BJ (cell line): ENCODE data around the gene ADIG. TPM values are rescaled to one million over a fixed set of nuclear protein-coding genes. Genes with fewer than 3 reads are reported as not detected.

ENCODE experiments used
- CTCF ChIA-PET: fragments of 350-600 bp; formaldehyde crosslinking; extraction: SDS; loops from one replicate; lab custom pipeline; 2021; ENCODE audit warnings: antibody characterized with exemption, inconsistent platforms; lab: Yijun Ruan, JAX
- POLR2A ChIA-PET: fragments of 300-600 bp; sonication (Branson Sonifier 250); formaldehyde crosslinking; extraction: SDS; loops from one replicate; lab custom pipeline; 2021; ENCODE audit warnings: antibody characterized with exemption; lab: Charles Lee
- DNase-seq: peaks from one replicate; pipeline ENCODE4 v3.0.0-alpha.2; 2011; ENCODE audit warnings: low read depth
- H3K27me3 ChIP-seq: 2 replicates; pipeline ENCODE4 v1.6.0; 2011; ENCODE audit warnings: low read length; ENCODE audit not compliant: control insufficient read depth, insufficient read depth
- H3K36me3 ChIP-seq: 2 replicates; pipeline ENCODE4 v1.5.1; 2011; ENCODE audit warnings: low read length; ENCODE audit not compliant: control insufficient read depth, insufficient read depth
- H3K4me3 ChIP-seq: 2 replicates; pipeline ENCODE4 v1.5.1; 2011; ENCODE audit warnings: low read depth, mild to moderate bottlenecking, control low read depth, low read length
- CTCF ChIP-seq: IDR thresholded peaks from 2 replicates; pipeline ENCODE4 v1.5.1; 2011; ENCODE audit warnings: low read depth, mild to moderate bottlenecking, control low read depth, inconsistent platforms, low read length, moderate library complexity; ENCODE audit not compliant: insufficient read depth
- polyA plus RNA-seq: library from polyadenylated mRNA; depleted of rRNA; stranded (reverse); fragments of >200 nt; gene quantifications from 2 replicates; pipeline ENCODE4 v1.2.3, GENCODE V29; 2011

ADIG gene
- polyA plus RNA-seq, 1 experiment = not detected

- Histone ChIP-seq H3K4me3 (no peak overlapping the region), H3K27me3 (peaks cover 4% of the 10 kb centered on the region), H3K36me3 (no peaks in the 10 kb centered on the region)
- POLR2A ChIA-PET = no interaction called here
- CTCF ChIA-PET = interaction anchor here (0.7 to 1.6 kb wide), 2 partner anchors 9 kb away, joined by 3 to 4 read pairs; no protein-coding TSS in a partner anchor
- DNase-seq = no peak
- TF ChIP-seq CTCF = no peak
Observed at GRCh38 chr20:38612751-38613515, 31.9 kb downstream of the ADIG start.

GRCh38 chr20:38615283-38615682 is 34.3 kb downstream of the ADIG start:
- H3K36me3 ChIP-seq = no peaks in the 10 kb centered on the region
- no peak for DNase-seq
- ChIA-PET POLR2A (no interaction called here), CTCF (interaction anchor here (1.1 to 1.6 kb wide), 3 partner anchors 14 to 33 kb away, joined by 3 to 5 read pairs (median 4); no protein-coding TSS in a partner anchor)
- H3K27me3 ChIP-seq = peaks cover 14% of the 10 kb centered on the region
- no peak overlapping the region for H3K4me3 ChIP-seq
- TF ChIP-seq CTCF = no peak

GRCh38 chr20:38616457-38616856 is 35.5 kb downstream of the ADIG start:
- ChIA-PET CTCF (interaction anchor here (1.1 to 1.6 kb wide), 2 partner anchors 12 to 17 kb away, joined by 3 to 5 read pairs; no protein-coding TSS in a partner anchor), POLR2A (interaction anchor here (0.6 kb wide), 1 partner anchor 53 kb away, joined by 3 read pairs; no protein-coding TSS in a partner anchor)
- no peak overlapping the region for H3K4me3 ChIP-seq
- TF ChIP-seq CTCF = no peak
- no peaks in the 10 kb centered on the region for H3K36me3 ChIP-seq
- DNase-seq = no peak
- H3K27me3 ChIP-seq = peaks cover 16% of the 10 kb centered on the region

DNA sequence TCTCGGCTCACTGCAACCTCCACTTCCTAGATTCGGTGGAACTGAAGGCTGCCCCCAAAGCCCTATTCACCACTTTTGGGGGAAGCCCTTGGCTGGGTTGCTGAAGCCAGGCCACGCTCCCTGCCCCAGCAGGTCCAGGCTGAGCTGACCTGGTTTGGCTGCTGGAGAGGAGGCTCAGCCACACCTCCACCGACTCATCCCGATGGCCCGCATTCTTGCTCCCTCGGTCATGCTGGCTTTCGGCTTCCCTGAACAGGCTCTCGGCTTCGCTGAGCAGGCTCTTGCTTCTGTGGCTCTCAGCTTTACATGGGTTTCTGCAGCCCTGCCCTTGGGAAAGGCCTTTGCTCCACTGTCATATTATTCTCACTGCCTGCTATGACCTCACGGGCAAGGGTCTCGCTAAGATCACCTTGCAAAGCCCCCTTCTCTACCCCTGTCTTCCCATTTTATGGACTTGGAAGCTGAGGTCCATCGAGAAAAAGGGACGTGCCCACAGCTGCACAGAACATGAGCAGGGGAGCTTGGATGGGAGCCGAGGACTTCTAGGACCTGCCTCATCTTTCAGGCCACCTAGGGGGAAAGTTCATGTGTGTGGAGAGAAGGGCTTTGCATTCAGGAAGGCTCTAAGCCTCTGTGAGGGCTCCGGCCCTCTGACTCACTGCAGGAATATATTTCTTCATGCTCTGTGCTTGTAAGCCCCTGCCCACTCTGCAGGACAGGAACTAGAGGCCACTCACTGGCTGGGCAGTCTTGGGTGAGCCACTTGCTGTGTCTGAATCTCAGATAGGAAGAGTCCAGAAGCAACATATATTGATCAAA is 36.2 kb downstream of the ADIG start:
- no peak for TF ChIP-seq CTCF
- Histone ChIP-seq H3K36me3 (no peaks in the 10 kb centered on the region), H3K27me3 (peaks cover 16% of the 10 kb centered on the region), H3K4me3 (no peak overlapping the region)
- POLR2A ChIA-PET = interaction anchor here (0.6 kb wide), 1 partner anchor 54 kb away, joined by 3 read pairs; no protein-coding TSS in a partner anchor
- CTCF ChIA-PET = interaction anchor here (1.0 to 1.2 kb wide), 2 partner anchors 14 to 41 kb away, joined by 3 to 5 read pairs; no protein-coding TSS in a partner anchor
- DNase-seq = no peak

DNA sequence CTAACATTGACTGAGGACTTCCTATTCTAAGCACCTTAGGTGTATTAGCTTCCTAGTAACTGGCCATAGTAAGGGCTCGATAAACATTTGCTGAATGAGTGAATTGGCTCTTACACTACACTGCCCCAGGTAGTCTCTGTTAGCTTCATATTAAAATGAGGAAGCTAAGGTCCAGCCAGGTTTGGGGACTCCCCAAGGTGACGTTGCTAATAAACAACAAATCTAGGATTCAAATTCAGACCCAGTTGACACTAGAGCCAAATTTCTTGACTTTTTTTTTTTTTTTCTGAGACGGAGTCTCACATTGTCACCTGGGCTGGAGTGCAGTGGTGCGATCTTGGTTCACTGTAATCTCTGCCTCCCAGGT is 36.8 kb downstream of the ADIG start:
- ChIA-PET CTCF (interaction anchor here (1.0 to 1.2 kb wide), 2 partner anchors 14 to 41 kb away, joined by 3 to 5 read pairs; no protein-coding TSS in a partner anchor), POLR2A (no interaction called here)
- Histone ChIP-seq H3K27me3 (peaks cover 16% of the 10 kb centered on the region), H3K36me3 (no peaks in the 10 kb centered on the region), H3K4me3 (no peak overlapping the region)
- no peak for DNase-seq
- TF ChIP-seq CTCF = no peak
